Esophagus muscularis mucosa (tissue), 3 donors: Measurements from ENCODE around the gene RANBP17.

Experiments
- EP300 ChIP-seq: sonication (generic); formaldehyde crosslinking; IDR thresholded peaks from one replicate; pipeline ENCODE4 v1.6.1; 2017; ENCODE audit warnings: antibody characterized with exemption
- POLR2A ChIP-seq: fragments of 450-650 bp; IDR thresholded peaks from one replicate; pipeline ENCODE4 v1.6.1; 2017; ENCODE audit warnings: antibody characterized with exemption, moderate library complexity, mild to moderate bottlenecking, low read depth
- POLR2AphosphoS5 ChIP-seq, 2 donors: sonication (generic); formaldehyde crosslinking; IDR thresholded peaks; one replicate each; pipeline ENCODE4 v1.6.1; 2017; ENCODE audit warnings: antibody characterized with exemption in 2 of 2

GRCh38 chr5:170882345-170882744 lies 20.5 kb downstream of the RANBP17 start:
- TF ChIP-seq POLR2AphosphoS5 (IDR thresholded peaks at IDR 0.05) (no peak), POLR2A (no peak), EP300 (no peak)
